Psoas muscle (tissue), 8 donors: ENCODE results near the gene DUSP15. TPM values are rescaled to one million over a fixed set of nuclear protein-coding genes. Genes with fewer than 3 reads are reported as not detected.

Source experiments
- ATAC-seq, 4 donors: fragments of 200-7000 bp; cut with Tn5 transposase; one replicate each; pipeline ENCODE4 v1.9.1; 2020; ENCODE audit warnings: moderate library complexity in 3 of 4, mild to moderate bottlenecking in 2 of 4
- DNase-seq, 2 donors: peaks; one replicate each; pipeline ENCODE4 v3.0.0-alpha.2; 2020
- H3K27ac ChIP-seq: fragments of 200-600 bp; one replicate; pipeline ENCODE4 v1.8.0; 2022
- H3K27me3 ChIP-seq, 3 donors: fragments of 200-600 bp in 1 of 3; one replicate each; pipeline versions ENCODE4 v1.6.1 to v1.8.0; 2013 to 2022; ENCODE audit warnings: low read length in 2 of 3, mild to moderate bottlenecking in 2 of 3, moderate library complexity in 1 of 3; ENCODE audit not compliant: insufficient read depth in 3 of 3
- H3K36me3 ChIP-seq, 2 donors: fragments of 200-600 bp in 1 of 2; one replicate each; pipeline versions ENCODE4 v1.6.1 to v1.8.0; 2013 to 2022; ENCODE audit warnings: low read depth in 1 of 2, mild to moderate bottlenecking in 1 of 2, moderate library complexity in 1 of 2; ENCODE audit not compliant: insufficient read depth in 1 of 2
- H3K4me1 ChIP-seq: fragments of 200-600 bp; one replicate; pipeline ENCODE4 v1.8.0; 2022
- H3K4me3 ChIP-seq: fragments of 200-600 bp; one replicate; pipeline ENCODE4 v1.8.0; 2022; ENCODE audit warnings: mild to moderate bottlenecking
- H3K9me3 ChIP-seq: fragments of 200-600 bp; one replicate; pipeline ENCODE4 v1.8.0; 2022
- WGBS, 3 donors: extraction: QIAGEN DNeasy Blood & Tissue Kit; methylation state at CpG; one replicate each; pipeline versions ENCODE4 v1.1.6 to v1.1.7; 2013; 5-methylcytosine and 5-hydroxymethylcytosine counted together
- intact Hi-C, 2 donors: fragments of 100-400 bp; cut with DNase I; formaldehyde crosslinking; loops; one replicate each; pipeline versions ENCODE4 v1.11.0 to v1.14.2; 2022
- polyA plus RNA-seq, 3 donors: library from polyadenylated mRNA; stranded (reverse); fragments of 200-250 nt; gene quantifications; one replicate each; pipeline ENCODE4 v1.2.3, GENCODE V29; 2013
- total RNA-seq, 4 donors: library from RNA; stranded (reverse); fragmentation: NEBNext Ultra II Directional in 2 of 4; extraction: Animal tissue kit (Norgen Biotek cat#: 25700) in 2 of 4; gene quantifications; one replicate each; pipeline versions ENCODE4 v1.2.1 to v1.2.4, GENCODE V29; 2021 to 2023
- TF ChIP-seq, protein P1 (sequence below): fragments of 200-600 bp; IDR thresholded peaks from one replicate; pipeline ENCODE4 v1.8.0; 2022; ENCODE audit warnings: antibody characterized with exemption
- donor health status: healthy with polysubstance abuse.
- donor health status: DM: no; HTN: no; CAD: no; lungs with moderate emphysema.
- donor health status: Bipolar disorder and iron deficiency.
- donor health status: healthy.
- donor health status: DM: yes; HTN: yes; CAD: no.
- donor health status: DM: no; HTN: no; CAD: no.
- donor health status: DM: no; HTN: no; CAD: no.
- donor health status: DM: yes; HTN: yes; CAD: no.

DUSP15 gene
- total and polyA plus RNA-seq, 7 donors, result 0.04 to 0.51 (median 0.20) TPM; not detected in 3

DNA sequence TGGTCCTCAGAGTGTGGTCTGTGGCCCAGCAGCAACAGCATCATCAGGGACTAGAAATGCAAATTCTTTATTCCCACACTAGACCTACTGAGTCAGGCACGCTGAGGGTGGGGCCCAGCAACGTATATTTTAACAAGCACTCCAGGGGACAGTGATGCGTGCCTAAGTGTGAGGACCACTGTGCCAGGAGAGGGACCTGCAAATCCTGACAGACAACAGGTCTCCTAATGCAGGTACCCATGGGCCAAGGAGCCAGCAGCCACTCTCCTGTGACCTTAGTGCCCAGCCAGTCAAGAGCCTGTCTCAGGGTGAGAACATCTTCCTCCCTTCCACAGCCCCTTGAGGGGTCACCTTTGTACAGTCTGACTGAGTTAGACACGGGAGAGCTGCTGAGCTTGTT lies 59.1 kb downstream of the DUSP15 start:
- peaks cover 89% of the 10 kb centered on the region for H3K4me1 ChIP-seq
- no peak for ATAC-seq
- peak overlapping the region; percentile 36 for H3K4me3 ChIP-seq
- peak overlapping the region; percentile 90 for H3K27ac ChIP-seq
- intact Hi-C loops, result no loop called here
- DNase-seq, result no peak
- no peaks in the 10 kb centered on the region for H3K36me3 ChIP-seq
- 65 to 74% (median 66%) methylated on average over 4 of the region's 4 CpGs for WGBS, 3 donors
- no peaks in the 10 kb centered on the region for H3K27me3 ChIP-seq
- no peaks in the 10 kb centered on the region for H3K9me3 ChIP-seq
- TF ChIP-seq, protein P1, sequence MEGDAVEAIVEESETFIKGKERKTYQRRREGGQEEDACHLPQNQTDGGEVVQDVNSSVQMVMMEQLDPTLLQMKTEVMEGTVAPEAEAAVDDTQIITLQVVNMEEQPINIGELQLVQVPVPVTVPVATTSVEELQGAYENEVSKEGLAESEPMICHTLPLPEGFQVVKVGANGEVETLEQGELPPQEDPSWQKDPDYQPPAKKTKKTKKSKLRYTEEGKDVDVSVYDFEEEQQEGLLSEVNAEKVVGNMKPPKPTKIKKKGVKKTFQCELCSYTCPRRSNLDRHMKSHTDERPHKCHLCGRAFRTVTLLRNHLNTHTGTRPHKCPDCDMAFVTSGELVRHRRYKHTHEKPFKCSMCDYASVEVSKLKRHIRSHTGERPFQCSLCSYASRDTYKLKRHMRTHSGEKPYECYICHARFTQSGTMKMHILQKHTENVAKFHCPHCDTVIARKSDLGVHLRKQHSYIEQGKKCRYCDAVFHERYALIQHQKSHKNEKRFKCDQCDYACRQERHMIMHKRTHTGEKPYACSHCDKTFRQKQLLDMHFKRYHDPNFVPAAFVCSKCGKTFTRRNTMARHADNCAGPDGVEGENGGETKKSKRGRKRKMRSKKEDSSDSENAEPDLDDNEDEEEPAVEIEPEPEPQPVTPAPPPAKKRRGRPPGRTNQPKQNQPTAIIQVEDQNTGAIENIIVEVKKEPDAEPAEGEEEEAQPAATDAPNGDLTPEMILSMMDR, result no peak

Other genes with a start within 250 kb of the DUSP15 start
- 1 to 10 TPM; 3.5 to 8.1 (median 5.0) TPM for gene COX4I2, start 232.6 kb downstream of the DUSP15 start, total RNA-seq
- gene COX4I2, start 232.6 kb downstream of the DUSP15 start, polyA plus RNA-seq, result 10 to 100 TPM in 2 of 3 donors, 1 to 10 TPM in 1; 7.0 to 13.2 (median 11.9) TPM
- gene BCL2L1, start 147.7 kb downstream of the DUSP15 start, total RNA-seq, result 10 to 100 TPM; 34.5 to 95.1 (median 76.3) TPM
- 100 to 1,000 TPM in 1 of 3 donors, 10 to 100 TPM in 2; 42.3 to 204 (median 48.2) TPM for gene BCL2L1, start 147.7 kb downstream of the DUSP15 start, polyA plus RNA-seq
- gene TPX2, start 131.2 kb downstream of the DUSP15 start, total RNA-seq, result 1 to 10 TPM in 3 of 4 donors, under 1 TPM in 1; 0.63 to 2.2 (median 1.6) TPM
- 1 to 10 TPM; 2.6 to 8.5 (median 3.4) TPM for gene TPX2, start 131.2 kb downstream of the DUSP15 start, polyA plus RNA-seq
- gene MYLK2, start 51.2 kb downstream of the DUSP15 start, total RNA-seq, result 100 to 1,000 TPM in 2 of 4 donors, 10 to 100 TPM in 2; 55.8 to 144 (median 102) TPM
- gene MYLK2, start 51.2 kb downstream of the DUSP15 start, polyA plus RNA-seq, result 100 to 1,000 TPM in 1 of 3 donors, 10 to 100 TPM in 2; 30.6 to 273 (median 91.4) TPM
- gene FOXS1, start 24.9 kb downstream of the DUSP15 start, total RNA-seq, result 1 to 10 TPM in 2 of 4 donors, under 1 TPM in 2; 0.59 to 3.8 (median 1.2) TPM
- 1 to 10 TPM in 1 of 3 donors, under 1 TPM in 2; 0.65 to 1.3 (median 0.87) TPM for gene FOXS1, start 24.9 kb downstream of the DUSP15 start, polyA plus RNA-seq
- gene TTLL9, start 107 bp upstream of the DUSP15 start, total RNA-seq, result not detected
- under 1 TPM in 1 of 3 donors, not detected in 2; 0.01 TPM for gene TTLL9, start 107 bp upstream of the DUSP15 start, polyA plus RNA-seq
- gene PDRG1, start 81.5 kb upstream of the DUSP15 start, total RNA-seq, result 10 to 100 TPM in 2 of 4 donors, 1 to 10 TPM in 2; 7.8 to 15.8 (median 11.1) TPM
- 10 to 100 TPM; 12.9 to 37.5 (median 32.4) TPM for gene PDRG1, start 81.5 kb upstream of the DUSP15 start, polyA plus RNA-seq
- under 1 TPM in 1 of 4 donors, not detected in 3; 0.02 TPM for gene XKR7, start 97.6 kb upstream of the DUSP15 start, total RNA-seq
- under 1 TPM in 1 of 3 donors, not detected in 2; under 0.01 TPM for gene XKR7, start 97.6 kb upstream of the DUSP15 start, polyA plus RNA-seq
- 1 to 10 TPM; 3.3 to 7.3 (median 3.7) TPM for gene CCM2L, start 139.9 kb upstream of the DUSP15 start, total RNA-seq
- 1 to 10 TPM; 3.4 to 4.9 (median 4.0) TPM for gene CCM2L, start 139.9 kb upstream of the DUSP15 start, polyA plus RNA-seq
- 1 to 10 TPM; 1.9 to 5.5 (median 2.8) TPM for gene HCK, start 181.7 kb upstream of the DUSP15 start, total RNA-seq
- 1 to 10 TPM in 2 of 3 donors, under 1 TPM in 1; 0.79 to 1.2 (median 1.2) TPM for gene HCK, start 181.7 kb upstream of the DUSP15 start, polyA plus RNA-seq
- 10 to 100 TPM; 25.7 to 28.0 (median 27.0) TPM for gene TM9SF4, start 239.2 kb upstream of the DUSP15 start, total RNA-seq
- gene TM9SF4, start 239.2 kb upstream of the DUSP15 start, polyA plus RNA-seq, result 10 to 100 TPM; 14.0 to 18.0 (median 17.9) TPM